Neural progenitor cell (in vitro differentiated cells): ENCODE measurements around the gene SPOCK1. TPM values are rescaled to one million over a fixed set of nuclear protein-coding genes. Genes with fewer than 3 reads are reported as not detected.
A peak's percentile ranks its signal among the peaks of the same experiment; 100 is the strongest.

Experiments used
- DNase-seq: peaks from one replicate; pipeline ENCODE4 v3.0.0-alpha.2; 2016; ENCODE audit warnings: low spot score
- H2AFZ ChIP-seq: fragments of 200-600 bp; sonication (generic); replicated peaks from 2 replicates; pipeline ENCODE4 v1.6.1; 2016; ENCODE audit warnings: antibody characterized with exemption
- H3F3A ChIP-seq: fragments of 200-600 bp; sonication (generic); 2 replicates; pipeline ENCODE4 v1.6.1; 2016; ENCODE audit warnings: antibody characterized with exemption, low read depth
- H3K27ac ChIP-seq: fragments of 200-600 bp; sonication (generic); 2 replicates; pipeline ENCODE4 v1.5.1; 2016; ENCODE audit warnings: mild to moderate bottlenecking
- H3K27me3 ChIP-seq: fragments of 200-600 bp; sonication (generic); 2 replicates; pipeline ENCODE4 v1.6.1; 2016; ENCODE audit warnings: mild to moderate bottlenecking, moderate library complexity
- H3K36me3 ChIP-seq: fragments of 200-600 bp; sonication (generic); 2 replicates; pipeline ENCODE4 v1.5.1; 2016
- H3K4me1 ChIP-seq: fragments of 200-600 bp; sonication (generic); 2 replicates; pipeline ENCODE4 v1.6.1; 2016; ENCODE audit warnings: mixed run types
- H3K4me2 ChIP-seq: fragments of 200-600 bp; sonication (generic); 2 replicates; pipeline ENCODE4 v1.6.1; 2016
- H3K4me3 ChIP-seq: fragments of 200-600 bp; sonication (generic); 2 replicates; pipeline ENCODE4 v1.5.1; 2016
- H3K79me2 ChIP-seq: fragments of 200-600 bp; sonication (generic); 2 replicates; pipeline ENCODE4 v1.6.1; 2016; ENCODE audit warnings: low read depth
- H3K9ac ChIP-seq: fragments of 200-600 bp; sonication (generic); 2 replicates; pipeline ENCODE4 v1.6.1; 2016
- H3K9me3 ChIP-seq: fragments of 200-600 bp; sonication (generic); 2 replicates; pipeline ENCODE4 v1.5.1; 2016; ENCODE audit warnings: low read depth
- H4K20me1 ChIP-seq: fragments of 200-600 bp; sonication (generic); 2 replicates; pipeline ENCODE4 v1.6.1; 2016; ENCODE audit warnings: low read depth
- H3K27ac Mint-ChIP-seq: 3 replicates; pipeline ENCODE4 v1.8.0; 2021; ENCODE audit warnings: mixed read lengths
- H3K27me3 Mint-ChIP-seq: 2 replicates; pipeline ENCODE4 v1.8.0; 2022; ENCODE audit warnings: low read depth, mild to moderate bottlenecking, inconsistent platforms, moderate library complexity, mixed read lengths; ENCODE audit not compliant: insufficient read depth
- H3K36me3 Mint-ChIP-seq: 3 replicates; pipeline ENCODE4 v1.8.0; 2021; ENCODE audit warnings: mixed read lengths
- H3K4me1 Mint-ChIP-seq: 3 replicates; pipeline ENCODE4 v1.8.0; 2021; ENCODE audit warnings: mixed read lengths
- H3K4me3 Mint-ChIP-seq: 3 replicates; pipeline ENCODE4 v1.8.0; 2021; ENCODE audit warnings: mild to moderate bottlenecking, moderate library complexity, mixed read lengths
- H3K9me3 Mint-ChIP-seq: 3 replicates; pipeline ENCODE4 v1.8.0; 2020; ENCODE audit warnings: mixed read lengths
- EZH2 ChIP-seq: fragments of 200-600 bp; sonication (generic); IDR thresholded peaks from 2 replicates; pipeline ENCODE4 v1.6.1; 2017; ENCODE audit warnings: antibody characterized with exemption, mild to moderate bottlenecking, moderate library complexity
- EZH2phosphoT487 ChIP-seq: fragments of 200-600 bp; sonication (generic); IDR thresholded peaks from 2 replicates; pipeline ENCODE4 v1.6.1; 2017; ENCODE audit warnings: antibody characterized with exemption
- total RNA-seq: library from RNA; depleted of rRNA; stranded (reverse); fragments of >200 nt; gene quantifications from 2 replicates; pipeline ENCODE4 v1.2.3, GENCODE V29; 2015; ENCODE audit warnings: low replicate concordance
- TF ChIP-seq, protein P1 (sequence below): fragments of 200-600 bp; sonication (generic); IDR thresholded peaks from 2 replicates; pipeline ENCODE4 v1.5.1; 2017; ENCODE audit warnings: antibody characterized with exemption, mild to moderate bottlenecking

The SPOCK1 gene
- total RNA-seq, 1 donor from 2014 or later, result 6.9 TPM

DNA sequence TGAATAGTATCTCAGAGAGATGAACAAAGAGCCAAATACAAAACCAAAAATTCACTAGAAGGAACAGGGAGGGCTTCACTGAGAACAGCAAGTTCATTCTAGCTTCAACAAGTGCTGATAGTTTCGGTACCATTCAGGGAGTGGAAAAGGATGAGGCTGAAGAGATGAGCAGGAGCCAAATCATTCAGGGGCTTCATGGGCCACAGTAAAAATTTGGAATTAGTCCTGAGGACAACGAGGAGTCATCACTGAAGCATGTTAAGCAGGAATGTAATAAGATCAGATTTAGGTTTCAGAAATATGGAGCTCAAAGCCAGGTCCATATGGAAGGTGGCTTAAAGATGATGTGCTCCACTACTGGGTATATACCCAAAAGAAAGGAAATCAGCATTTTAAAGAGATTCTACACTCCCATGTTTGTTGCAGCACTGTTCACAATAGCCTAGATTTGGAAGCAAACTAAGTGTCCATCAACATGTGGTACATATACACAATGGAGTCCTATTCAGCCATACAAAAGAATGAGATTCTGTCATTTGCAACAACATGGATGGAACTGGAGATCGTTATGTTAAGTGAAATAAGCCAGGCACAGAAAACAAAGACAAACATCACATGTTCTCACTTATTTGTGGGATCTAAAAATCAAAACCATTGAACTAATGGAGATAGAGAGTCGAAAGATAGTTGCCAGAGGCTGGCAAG is 36.2 kb downstream of the SPOCK1 start:
- no peaks in the 10 kb centered on the region for H3K27me3 ChIP-seq
- H3K36me3 Mint-ChIP-seq, result no peaks in the 10 kb centered on the region
- no peak overlapping the region for H3K4me3 ChIP-seq
- H3K9me3 Mint-ChIP-seq, result no peaks in the 10 kb centered on the region
- H3K27me3 Mint-ChIP-seq, result peaks cover 2% of the 10 kb centered on the region
- DNase-seq, result no peak
- no peaks in the 10 kb centered on the region for H3K9me3 ChIP-seq
- H3K36me3 ChIP-seq, result no peaks in the 10 kb centered on the region
- H3K79me2 ChIP-seq, result no peaks in the 10 kb centered on the region
- H3F3A ChIP-seq, result no peaks in the 10 kb centered on the region
- no peak overlapping the region for H3K9ac ChIP-seq
- TF ChIP-seq EZH2phosphoT487 (no peak), EZH2 (no peak)
- TF ChIP-seq, protein P1, sequence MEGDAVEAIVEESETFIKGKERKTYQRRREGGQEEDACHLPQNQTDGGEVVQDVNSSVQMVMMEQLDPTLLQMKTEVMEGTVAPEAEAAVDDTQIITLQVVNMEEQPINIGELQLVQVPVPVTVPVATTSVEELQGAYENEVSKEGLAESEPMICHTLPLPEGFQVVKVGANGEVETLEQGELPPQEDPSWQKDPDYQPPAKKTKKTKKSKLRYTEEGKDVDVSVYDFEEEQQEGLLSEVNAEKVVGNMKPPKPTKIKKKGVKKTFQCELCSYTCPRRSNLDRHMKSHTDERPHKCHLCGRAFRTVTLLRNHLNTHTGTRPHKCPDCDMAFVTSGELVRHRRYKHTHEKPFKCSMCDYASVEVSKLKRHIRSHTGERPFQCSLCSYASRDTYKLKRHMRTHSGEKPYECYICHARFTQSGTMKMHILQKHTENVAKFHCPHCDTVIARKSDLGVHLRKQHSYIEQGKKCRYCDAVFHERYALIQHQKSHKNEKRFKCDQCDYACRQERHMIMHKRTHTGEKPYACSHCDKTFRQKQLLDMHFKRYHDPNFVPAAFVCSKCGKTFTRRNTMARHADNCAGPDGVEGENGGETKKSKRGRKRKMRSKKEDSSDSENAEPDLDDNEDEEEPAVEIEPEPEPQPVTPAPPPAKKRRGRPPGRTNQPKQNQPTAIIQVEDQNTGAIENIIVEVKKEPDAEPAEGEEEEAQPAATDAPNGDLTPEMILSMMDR, result no peak
- peaks cover 11% of the 10 kb centered on the region for H3K4me1 ChIP-seq
- no peak overlapping the region for H2AFZ ChIP-seq
- H3K4me3 Mint-ChIP-seq, result no peak overlapping the region
- H3K27ac ChIP-seq, result no peak overlapping the region
- H4K20me1 ChIP-seq, result no peaks in the 10 kb centered on the region
- H3K4me1 Mint-ChIP-seq, result peaks cover 23% of the 10 kb centered on the region
- no peak overlapping the region for H3K4me2 ChIP-seq
- H3K27ac Mint-ChIP-seq, result no peak overlapping the region

GRCh38 chr5:137462265-137462590 is 36.9 kb downstream of the SPOCK1 start:
- no peaks in the 10 kb centered on the region for H3K79me2 ChIP-seq

GRCh38 chr5:137461391-137462264 is 37.5 kb downstream of the SPOCK1 start:
- no peak overlapping the region for H3K4me3 Mint-ChIP-seq
- peak; percentile 22 for DNase-seq
- no peaks in the 10 kb centered on the region for H4K20me1 ChIP-seq
- H3K36me3 Mint-ChIP-seq, result no peaks in the 10 kb centered on the region
- H3K79me2 ChIP-seq, result no peaks in the 10 kb centered on the region
- peaks cover 23% of the 10 kb centered on the region for H3K4me1 Mint-ChIP-seq
- no peak overlapping the region for H3K9ac ChIP-seq
- no peak overlapping the region for H3K27ac ChIP-seq
- H3F3A ChIP-seq, result no peaks in the 10 kb centered on the region
- no peak overlapping the region for H3K4me3 ChIP-seq
- H3K4me1 ChIP-seq, result peaks cover 11% of the 10 kb centered on the region
- H3K36me3 ChIP-seq, result no peaks in the 10 kb centered on the region
- no peaks in the 10 kb centered on the region for H3K9me3 ChIP-seq
- H3K4me2 ChIP-seq, result no peak overlapping the region
- no peaks in the 10 kb centered on the region for H3K9me3 Mint-ChIP-seq
- TF ChIP-seq EZH2 (no peak), EZH2phosphoT487 (no peak)
- TF ChIP-seq, protein P1, result peak; percentile 36
- H2AFZ ChIP-seq, result no peak overlapping the region
- peaks cover 2% of the 10 kb centered on the region for H3K27me3 Mint-ChIP-seq
- H3K27ac Mint-ChIP-seq, result no peak overlapping the region
- no peaks in the 10 kb centered on the region for H3K27me3 ChIP-seq

More at GRCh38 chr5:137462265-137462590, 36.9 kb downstream of the SPOCK1 start:
- Histone ChIP-seq H3K27ac (no peak overlapping the region), H3K27me3 (no peaks in the 10 kb centered on the region), H3F3A (no peaks in the 10 kb centered on the region), H3K4me3 (no peak overlapping the region), H4K20me1 (no peaks in the 10 kb centered on the region), H3K9me3 (no peaks in the 10 kb centered on the region), H3K36me3 (no peaks in the 10 kb centered on the region), H3K4me2 (no peak overlapping the region), H3K4me1 (peaks cover 11% of the 10 kb centered on the region), H2AFZ (no peak overlapping the region), H3K9ac (no peak overlapping the region)
- Mint-ChIP-seq H3K4me1 (peaks cover 23% of the 10 kb centered on the region), H3K27ac (no peak overlapping the region), H3K27me3 (peaks cover 2% of the 10 kb centered on the region), H3K4me3 (no peak overlapping the region), H3K9me3 (no peaks in the 10 kb centered on the region), H3K36me3 (no peaks in the 10 kb centered on the region)
- DNase-seq, result no peak
- TF ChIP-seq EZH2phosphoT487 (no peak), EZH2 (no peak)
- TF ChIP-seq, protein P1, result no peak
